Neuronal stem cell (in vitro differentiated cells): ENCODE results near the gene ARFRP1.
A peak's percentile ranks its signal among the peaks of the same experiment; 100 is the strongest.

Experiments
- DNase-seq: peaks from one replicate; pipeline ENCODE4 v3.0.0-alpha.2; 2013; ENCODE audit warnings: low spot score
- H2AFZ ChIP-seq: one replicate; pipeline ENCODE4 v1.6.1; 2013; ENCODE audit warnings: mild to moderate bottlenecking, low read length, inconsistent platforms
- H2AK5ac ChIP-seq: 2 replicates; pipeline ENCODE4 v1.6.1; 2013; ENCODE audit warnings: low read depth, mild to moderate bottlenecking, inconsistent platforms, low read length, moderate library complexity, mixed read lengths
- H2BK120ac ChIP-seq: 2 replicates; pipeline ENCODE4 v1.6.1; 2013; ENCODE audit warnings: low read depth, mild to moderate bottlenecking, inconsistent platforms, low read length, moderate library complexity, mixed read lengths
- H2BK12ac ChIP-seq: one replicate; pipeline ENCODE4 v1.6.1; 2013; ENCODE audit warnings: low read length, inconsistent platforms
- H2BK15ac ChIP-seq: 2 replicates; pipeline ENCODE4 v1.6.1; 2013; ENCODE audit warnings: mild to moderate bottlenecking, low read length, inconsistent platforms, mixed read lengths
- H2BK5ac ChIP-seq: one replicate; pipeline ENCODE4 v1.6.1; 2013; ENCODE audit warnings: inconsistent platforms, mild to moderate bottlenecking, low read length, moderate library complexity
- H3K14ac ChIP-seq: one replicate; pipeline ENCODE4 v1.6.1; 2013; ENCODE audit warnings: low read length, inconsistent platforms
- H3K18ac ChIP-seq: 2 replicates; pipeline ENCODE4 v1.6.1; 2013; ENCODE audit warnings: low read length, inconsistent platforms
- H3K23ac ChIP-seq: 2 replicates; pipeline ENCODE4 v1.6.1; 2013; ENCODE audit warnings: low read depth, mild to moderate bottlenecking, mixed read lengths, low read length, inconsistent platforms; ENCODE audit not compliant: poor library complexity
- H3K27ac ChIP-seq: replicated peaks from 3 replicates; pipeline ENCODE4 v1.5.1; 2013; ENCODE audit warnings: low read length, inconsistent platforms
- H3K27me3 ChIP-seq, 3 experiments: 2 replicates each; pipeline ENCODE4 v1.6.1; 2013; ENCODE audit warnings: low read length in 3 of 3, mild to moderate bottlenecking in 2 of 3, inconsistent platforms in 1 of 3, low read depth in 1 of 3, mixed read lengths in 1 of 3, moderate library complexity in 1 of 3; ENCODE audit not compliant: control insufficient read depth in 3 of 3, insufficient read depth in 3 of 3
- H3K36me3 ChIP-seq, 2 donors: replicated peaks in 1 of 2; 2 replicates each; pipeline ENCODE4 v1.6.1; 2013; ENCODE audit warnings: low read length in 2 of 2; ENCODE audit not compliant: control insufficient read depth in 2 of 2, insufficient read depth in 2 of 2
- H3K4ac ChIP-seq: 2 replicates; pipeline ENCODE4 v1.6.1; 2013; ENCODE audit warnings: inconsistent platforms, mild to moderate bottlenecking, low read length, moderate library complexity
- H3K4me1 ChIP-seq, 2 donors: 1 replicate in 1 of 2; 2 replicates in 1 of 2; pipeline ENCODE4 v1.6.1; 2013; ENCODE audit warnings: low read length in 2 of 2, low read depth in 1 of 2; ENCODE audit not compliant: control insufficient read depth in 2 of 2, insufficient read depth in 1 of 2
- H3K4me2 ChIP-seq: one replicate; pipeline ENCODE4 v1.6.1; 2013; ENCODE audit warnings: mild to moderate bottlenecking, low read length, inconsistent platforms; ENCODE audit not compliant: insufficient read depth, poor library complexity, severe bottlenecking
- H3K4me3 ChIP-seq, 2 donors: 2 replicates each; pipeline ENCODE4 v1.5.1; 2013; ENCODE audit warnings: low read length in 2 of 2, mild to moderate bottlenecking in 2 of 2, inconsistent platforms in 1 of 2, moderate library complexity in 1 of 2
- H3K79me1 ChIP-seq: one replicate; pipeline ENCODE4 v1.6.1; 2013; ENCODE audit warnings: low read depth, mild to moderate bottlenecking, inconsistent platforms, low read length, moderate library complexity
- H3K9ac ChIP-seq: one replicate; pipeline ENCODE4 v1.6.1; 2013; ENCODE audit warnings: mild to moderate bottlenecking, low read depth, low read length, inconsistent platforms; ENCODE audit not compliant: poor library complexity
- H3K9me3 ChIP-seq, 2 donors: replicated peaks in 1 of 2; 2 replicates each; pipeline versions ENCODE3 to v1.6.1; 2013; ENCODE audit warnings: low read length in 2 of 2, mild to moderate bottlenecking in 2 of 2, inconsistent platforms in 1 of 2, low read depth in 1 of 2, mixed read lengths in 1 of 2, moderate library complexity in 1 of 2; ENCODE audit not compliant: control insufficient read depth in 2 of 2, insufficient read depth in 1 of 2
- H4K8ac ChIP-seq: one replicate; pipeline ENCODE4 v1.6.1; 2013; ENCODE audit warnings: low read depth, mild to moderate bottlenecking, inconsistent platforms, low read length, moderate library complexity
- H4K91ac ChIP-seq: one replicate; pipeline ENCODE4 v1.6.1; 2013; ENCODE audit warnings: low read length, low read depth, mild to moderate bottlenecking, inconsistent platforms; ENCODE audit not compliant: poor library complexity
- WGBS, 2 donors: extraction: QIAGEN DNeasy Blood & Tissue Kit; methylation state at CpG; one replicate each; pipeline ENCODE4 v1.1.7; 2013; ENCODE audit warnings: missing lambda C conversion rate in 2 of 2, mixed read lengths in 1 of 2; ENCODE audit not compliant: insufficient read length in 2 of 2, insufficient replicate concordance in 1 of 2; ENCODE audit errors: extremely low coverage in 2 of 2; 5-methylcytosine and 5-hydroxymethylcytosine counted together

Gene ARFRP1

DNA sequence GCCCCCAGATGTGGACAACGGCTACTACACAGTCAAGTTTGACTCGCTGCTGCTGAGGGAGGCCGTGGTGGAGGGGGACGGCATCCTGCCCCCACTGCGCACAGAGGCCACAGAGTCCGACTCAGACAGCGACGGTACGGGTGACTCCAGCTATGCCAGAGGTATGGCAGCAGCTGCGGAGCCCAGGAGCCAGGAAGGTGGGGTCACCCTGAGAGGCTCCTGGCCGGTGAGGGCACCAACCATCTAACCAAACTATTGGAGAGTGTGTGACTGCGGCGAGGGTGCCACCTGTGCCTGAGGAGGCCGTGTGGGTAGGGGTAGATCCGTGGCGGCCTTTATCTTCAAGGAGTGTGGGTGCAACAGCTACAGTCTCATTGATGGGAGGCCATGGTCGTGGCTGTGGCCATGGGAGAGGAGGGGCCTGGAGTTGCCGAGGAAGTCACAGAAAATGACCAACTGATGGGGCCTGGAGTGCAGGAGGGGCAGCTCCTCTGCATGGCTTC is 25.9 kb upstream of the ARFRP1 start:
- no peak overlapping the region for H2BK15ac ChIP-seq
- no peak overlapping the region for H3K27ac ChIP-seq
- no peak overlapping the region for H2AK5ac ChIP-seq
- no peak overlapping the region for H3K18ac ChIP-seq
- H3K4ac ChIP-seq, result no peak overlapping the region
- peaks cover 0 to 3% of the 10 kb centered on the region in 2 donors for H3K9me3 ChIP-seq
- peak overlapping the region; percentile 17 for H4K8ac ChIP-seq
- H3K14ac ChIP-seq, result no peak overlapping the region
- H3K9ac ChIP-seq, result peak overlapping the region; percentile 4
- H3K27me3 ChIP-seq, result no peaks in the 10 kb centered on the region
- H2BK12ac ChIP-seq, result no peak overlapping the region
- H3K4me3 ChIP-seq, result no peak overlapping the region
- H3K23ac ChIP-seq, result peak overlapping the region; percentile 85
- peaks cover 36 to 57% of the 10 kb centered on the region in 2 donors for H3K36me3 ChIP-seq
- H3K4me2 ChIP-seq, result no peak overlapping the region
- no peak overlapping the region for H2BK120ac ChIP-seq
- H3K4me1 ChIP-seq, result peaks cover 4 to 14% of the 10 kb centered on the region in 2 donors
- no peak overlapping the region for H4K91ac ChIP-seq
- WGBS, 2 donors, result no CpG with 5 or more reads among the region's 18 CpGs
- DNase-seq, result no peak
- H2BK5ac ChIP-seq, result no peak overlapping the region
- H2AFZ ChIP-seq, result no peak overlapping the region
- H3K79me1 ChIP-seq, result peaks cover 26% of the 10 kb centered on the region

DNA sequence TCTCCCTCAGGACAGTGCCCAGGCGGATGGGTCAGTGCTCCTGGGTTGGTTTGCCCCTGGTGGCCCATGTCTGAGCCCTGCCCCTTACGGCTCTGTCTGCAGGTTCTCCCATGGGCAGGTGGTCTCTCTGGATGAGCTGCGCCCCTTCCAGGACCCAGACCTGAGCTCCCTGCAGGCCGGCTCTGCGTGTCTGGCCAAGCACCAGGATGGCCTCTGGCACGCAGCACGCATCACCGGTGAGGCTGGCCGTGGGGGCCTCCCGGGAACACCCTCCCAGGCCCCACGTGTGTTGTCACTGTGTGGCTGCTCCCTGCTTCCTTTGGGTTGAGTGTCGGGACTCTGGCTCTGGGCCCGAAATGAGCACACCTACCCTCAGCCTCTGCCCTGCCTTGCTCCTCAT is 25.3 kb upstream of the ARFRP1 start:
- peak overlapping the region; percentile 64 for H3K9ac ChIP-seq
- H3K9me3 ChIP-seq, result peaks cover 0 to 3% of the 10 kb centered on the region in 2 donors
- peak overlapping the region in 1 of 2 donors; percentile 43 for H3K4me3 ChIP-seq
- peaks cover 0 to 9% of the 10 kb centered on the region in 2 donors for H3K4me1 ChIP-seq
- peaks cover 25% of the 10 kb centered on the region for H3K79me1 ChIP-seq
- H4K8ac ChIP-seq, result no peak overlapping the region
- no CpG with 5 or more reads among the region's 13 CpGs for WGBS, 2 donors
- H3K4ac ChIP-seq, result no peak overlapping the region
- H3K27ac ChIP-seq, result no peak overlapping the region
- H2BK15ac ChIP-seq, result no peak overlapping the region
- no peaks in the 10 kb centered on the region for H3K27me3 ChIP-seq
- peak overlapping the region; percentile 85 for H3K23ac ChIP-seq
- no peak overlapping the region for H3K18ac ChIP-seq
- no peak overlapping the region for H3K14ac ChIP-seq
- H2BK5ac ChIP-seq, result peak overlapping the region; percentile 60
- H2AFZ ChIP-seq, result no peak overlapping the region
- no peak overlapping the region for H3K4me2 ChIP-seq
- H3K36me3 ChIP-seq, result peaks cover 37 to 60% of the 10 kb centered on the region in 2 donors
- no peak overlapping the region for H2BK120ac ChIP-seq
- no peak overlapping the region for H2AK5ac ChIP-seq
- H4K91ac ChIP-seq, result no peak overlapping the region
- no peak overlapping the region for H2BK12ac ChIP-seq
- DNase-seq, result no peak

DNA sequence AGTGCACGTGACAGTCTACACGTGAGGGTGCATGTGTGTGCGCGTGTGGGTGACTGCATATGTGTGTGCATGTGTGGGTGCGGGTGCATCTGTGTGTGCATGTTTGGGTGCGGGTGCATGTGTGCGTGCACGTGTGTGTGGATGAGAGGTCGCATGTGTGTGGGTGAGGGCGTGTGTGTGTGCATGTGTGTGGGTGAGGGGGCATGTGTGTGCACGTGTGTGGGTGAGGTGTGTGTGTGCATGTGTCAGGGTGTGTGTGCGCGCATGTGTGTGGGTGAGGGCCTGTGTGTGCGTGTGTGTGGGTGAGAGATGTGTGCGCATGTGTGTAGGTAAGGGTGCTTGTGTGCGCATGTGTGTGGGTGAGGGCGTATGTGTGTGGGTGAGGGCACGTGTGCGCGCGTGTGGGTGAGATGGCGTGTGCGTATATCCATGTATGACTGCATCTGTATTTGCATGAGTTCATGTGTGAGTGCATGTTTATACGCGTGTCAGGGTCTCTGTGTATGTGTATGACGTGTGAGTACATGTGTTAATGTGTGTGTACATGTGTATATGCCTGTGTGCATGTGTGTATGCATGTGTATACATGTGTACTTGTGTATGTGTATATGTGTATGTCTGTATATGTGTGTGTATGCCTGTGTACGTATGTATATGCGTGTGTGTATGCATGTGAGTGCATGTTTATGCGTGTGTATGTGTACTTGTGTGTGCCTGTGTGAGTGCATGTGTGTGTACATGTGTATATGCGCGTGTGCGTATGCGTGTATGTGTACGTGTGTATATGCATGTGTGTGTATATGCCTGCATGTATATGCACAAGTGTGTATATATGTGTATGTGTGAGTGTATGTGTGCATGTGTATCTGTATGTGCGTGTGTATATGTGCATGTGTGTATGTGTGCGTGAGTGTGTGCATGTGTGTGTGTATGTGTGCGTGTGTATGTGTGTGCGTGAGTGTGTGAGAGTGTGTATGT is 24.6 kb upstream of the ARFRP1 start:
- Histone ChIP-seq H4K91ac (no peak overlapping the region), H2BK12ac (no peak overlapping the region), H3K23ac (no peak overlapping the region), H2AK5ac (no peak overlapping the region), H3K79me1 (peaks cover 24% of the 10 kb centered on the region), H3K4me3 (peak overlapping the region in 1 of 2 donors; percentile 47), H2BK120ac (no peak overlapping the region), H3K14ac (no peak overlapping the region), H2BK5ac (no peak overlapping the region), H3K4me2 (no peak overlapping the region), H3K27ac (no peak overlapping the region), H2AFZ (no peak overlapping the region), H3K4ac (no peak overlapping the region), H3K27me3 (no peaks in the 10 kb centered on the region), H3K18ac (no peak overlapping the region), H2BK15ac (no peak overlapping the region), H3K36me3 (peaks cover 37 to 60% of the 10 kb centered on the region in 2 donors), H3K9ac (peak overlapping the region; percentile 64), H4K8ac (no peak overlapping the region), H3K9me3 (peaks cover 0 to 3% of the 10 kb centered on the region in 2 donors), H3K4me1 (peaks cover 0 to 5% of the 10 kb centered on the region in 2 donors)
- no peak for DNase-seq
- 100% methylated on average over 3 of the region's 38 CpGs; no CpG with 5 or more reads in 1 of the 2 donors for WGBS, 2 donors

GRCh38 chr20:63731410-63731809 is 23.6 kb upstream of the ARFRP1 start:
- WGBS, 2 donors, result no CpG with 5 or more reads among the region's 5 CpGs
- Histone ChIP-seq H3K18ac (no peak overlapping the region), H3K4me2 (no peak overlapping the region), H3K36me3 (peaks cover 37 to 64% of the 10 kb centered on the region in 2 donors), H2BK12ac (peak overlapping the region; percentile 8), H3K9ac (peak overlapping the region; percentile 30), H2AK5ac (no peak overlapping the region), H3K27ac (no peak overlapping the region), H2BK120ac (no peak overlapping the region), H3K4me1 (peaks cover 0 to 1% of the 10 kb centered on the region in 2 donors), H3K14ac (no peak overlapping the region), H3K23ac (no peak overlapping the region), H2BK15ac (no peak overlapping the region), H4K91ac (no peak overlapping the region), H2AFZ (no peak overlapping the region), H3K9me3 (peaks cover 3 to 5% of the 10 kb centered on the region in 2 donors), H3K4me3 (no peak overlapping the region), H3K79me1 (peaks cover 24% of the 10 kb centered on the region), H4K8ac (peak overlapping the region; percentile 23), H3K4ac (no peak overlapping the region), H2BK5ac (no peak overlapping the region), H3K27me3 (no peaks in the 10 kb centered on the region)
- DNase-seq, result no peak
